Measurements from ENCODE around the gene SLC12A6. TPM values are rescaled to one million over a fixed set of nuclear protein-coding genes. Genes with fewer than 3 reads are reported as not detected.
"Not testable (repeated sequence)": the region's sequence is repeated elsewhere in the genome, so short reads cannot be mapped to it uniquely, and the experiment has no call there.

The SLC12A6 gene
- total and polyA plus RNA-seq, 4 experiments from 2014 or later = 1.8 to 72.0 (median 39.7) TPM

DNA sequence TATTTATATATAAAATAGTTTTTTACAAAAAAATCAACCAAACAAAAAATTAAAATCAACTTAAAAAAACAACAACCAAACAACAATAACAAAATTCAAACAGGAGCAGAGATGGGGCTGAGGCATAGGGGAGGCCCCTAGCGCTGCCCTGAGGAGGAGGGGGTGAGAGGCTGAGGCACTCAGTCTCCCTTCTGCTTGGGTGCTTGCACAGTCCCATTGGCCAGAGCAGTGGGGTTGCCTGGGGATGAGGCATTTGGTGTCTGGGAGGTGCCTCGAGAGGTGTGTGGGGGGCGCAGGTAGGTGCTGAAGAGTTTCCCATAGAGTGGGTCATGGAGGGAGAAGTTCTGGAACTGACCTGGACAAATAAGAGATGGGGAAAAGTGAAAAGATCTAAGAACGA lies 21.4 kb upstream of the SLC12A6 start:
- no peaks in the 10 kb centered on the region for H3K27me3 Mint-ChIP-seq
- peaks cover 58 to 71% of the 10 kb centered on the region in 2 donors for H3K36me3 Mint-ChIP-seq
- peaks cover 60% of the 10 kb centered on the region for H3K36me3 ChIP-seq (ENCODE audit: insufficient read depth, low read length)
- intact Hi-C loops (cut with micrococcal nuclease) = no loop called here
- ChIA-PET POLR2A (ENCODE audit: partially characterized antibody) (interaction anchor here (1.4 kb wide), 1 partner anchor 8 kb away, joined by 6 read pairs; the partner anchor contains the start of gene LPCAT4), CTCF (ENCODE audit: partially characterized antibody) (interaction anchor here (0.7 to 5.1 kb wide), 2 partner anchors 8 to 97 kb away, joined by 3 to 26 read pairs; partner anchors contain the start of gene LPCAT4)
- no peak overlapping the region for H3K4me3 Mint-ChIP-seq
- peaks cover 0 to 4% (median 0%) of the 10 kb centered on the region in 8 donors for H3K9me3 Mint-ChIP-seq
- peak overlapping the region in 1 of 7 donors; percentile 25 for H3K27ac Mint-ChIP-seq
- no peaks in the 10 kb centered on the region for H3K9me3 ChIP-seq (ENCODE audit: control insufficient read depth in 1 of 2, low read length in 2 of 2)
- no peak for DNase-seq
- no peak overlapping the region for H3K27ac ChIP-seq (ENCODE audit: low read depth, low read length)
- peaks cover 0 to 11% (median 3%) of the 10 kb centered on the region in 4 donors for H3K4me1 Mint-ChIP-seq
- no peaks in the 10 kb centered on the region for H3K27me3 ChIP-seq (ENCODE audit: insufficient read depth, low read length)
- no peak overlapping the region for H3K4me3 ChIP-seq (ENCODE audit: low read length in 2 of 2)
- no peaks in the 10 kb centered on the region for H3K4me1 ChIP-seq (ENCODE audit: insufficient read depth, low read length)

DNA sequence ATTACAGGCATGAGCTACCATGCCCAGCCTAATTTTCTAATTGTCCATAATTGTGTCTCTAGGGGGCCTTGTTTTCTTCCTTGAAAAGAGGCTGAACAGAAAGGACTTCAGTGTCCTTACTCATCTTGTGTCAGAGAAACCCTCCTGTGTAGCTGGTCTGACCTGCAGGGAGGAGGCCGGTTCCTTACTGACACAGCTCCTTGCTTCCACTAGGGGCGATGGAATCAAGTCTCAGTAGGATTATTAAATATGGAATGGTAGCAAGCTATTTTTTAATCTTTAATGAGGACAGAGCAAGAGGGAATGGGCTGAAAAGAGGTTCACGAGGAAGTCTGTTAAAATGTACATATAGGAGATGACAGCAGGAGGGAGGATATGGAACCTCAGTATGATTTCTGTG lies 20.8 kb upstream of the SLC12A6 start:
- H3K9me3 ChIP-seq (ENCODE audit: control insufficient read depth in 1 of 2, low read length in 2 of 2) = no peaks in the 10 kb centered on the region
- H3K36me3 Mint-ChIP-seq = peaks cover 58 to 73% of the 10 kb centered on the region in 2 donors
- ChIA-PET POLR2A (ENCODE audit: partially characterized antibody) (interaction anchor here (1.4 kb wide), 1 partner anchor 9 kb away, joined by 6 read pairs; the partner anchor contains the start of gene LPCAT4), CTCF (ENCODE audit: partially characterized antibody) (interaction anchor here (0.5 to 5.1 kb wide), 4 partner anchors 9 to 117 kb away, joined by 3 to 26 read pairs (median 4); partner anchors contain the start of gene LPCAT4)
- H3K4me1 Mint-ChIP-seq = peaks cover 0 to 11% (median 3%) of the 10 kb centered on the region in 4 donors
- DNase-seq = no peak
- H3K27ac Mint-ChIP-seq = peak overlapping the region in 1 of 7 donors; percentile 28
- no peak overlapping the region for H3K4me3 Mint-ChIP-seq
- no peaks in the 10 kb centered on the region for H3K27me3 Mint-ChIP-seq
- no peak overlapping the region for H3K4me3 ChIP-seq (ENCODE audit: low read length in 2 of 2)
- H3K9me3 Mint-ChIP-seq = peaks cover 0 to 4% (median 0%) of the 10 kb centered on the region in 8 donors
- no peaks in the 10 kb centered on the region for H3K4me1 ChIP-seq (ENCODE audit: insufficient read depth, low read length)
- H3K27me3 ChIP-seq (ENCODE audit: insufficient read depth, low read length) = no peaks in the 10 kb centered on the region
- H3K36me3 ChIP-seq (ENCODE audit: insufficient read depth, low read length) = peaks cover 54% of the 10 kb centered on the region
- no peak overlapping the region for H3K27ac ChIP-seq (ENCODE audit: low read depth, low read length)
- intact Hi-C loops (cut with micrococcal nuclease) = no loop called here

DNA sequence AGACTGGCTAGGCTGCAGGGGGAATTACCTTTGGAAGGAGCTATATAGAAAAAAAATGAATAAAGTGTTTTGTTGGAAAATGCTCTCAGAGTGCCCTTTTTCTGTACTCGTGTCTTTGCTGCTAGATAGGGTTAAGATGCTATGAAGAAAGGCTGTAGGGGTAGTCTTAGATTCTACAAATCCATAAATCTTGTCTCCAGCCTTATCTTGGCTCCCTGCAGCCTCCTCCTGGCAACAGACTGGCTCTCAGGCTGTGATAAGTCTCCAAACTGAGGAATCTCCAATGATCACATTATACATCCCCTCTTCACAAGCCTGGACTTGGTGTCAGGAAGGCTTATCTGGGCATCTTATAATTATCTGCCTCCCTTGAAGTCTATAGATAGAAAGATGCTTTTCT lies 20.1 kb upstream of the SLC12A6 start:
- H3K36me3 ChIP-seq (ENCODE audit: insufficient read depth, low read length) = peaks cover 51% of the 10 kb centered on the region
- peaks cover 0 to 4% (median under 1%) of the 10 kb centered on the region in 4 donors for H3K4me1 Mint-ChIP-seq
- ChIA-PET POLR2A (ENCODE audit: partially characterized antibody) (interaction anchor here (0.7 to 1.4 kb wide), 2 partner anchors 10 to 320 kb away, joined by 3 to 6 read pairs; partner anchors contain the start of gene LPCAT4), CTCF (ENCODE audit: partially characterized antibody) (interaction anchor here (1.4 to 5.1 kb wide), 2 partner anchors 9 to 116 kb away, joined by 5 to 26 read pairs; partner anchors contain the start of gene LPCAT4)
- no peak for DNase-seq
- peak overlapping the region in 3 of 7 donors; percentile 22 to 79 (median 73) for H3K27ac Mint-ChIP-seq
- no peaks in the 10 kb centered on the region for H3K4me1 ChIP-seq (ENCODE audit: insufficient read depth, low read length)
- H3K27me3 ChIP-seq (ENCODE audit: insufficient read depth, low read length) = no peaks in the 10 kb centered on the region
- no peak overlapping the region for H3K4me3 ChIP-seq (ENCODE audit: low read length in 2 of 2)
- peaks cover 54 to 67% of the 10 kb centered on the region in 2 donors for H3K36me3 Mint-ChIP-seq
- H3K27ac ChIP-seq (ENCODE audit: low read depth, low read length) = no peak overlapping the region
- no peaks in the 10 kb centered on the region for H3K9me3 ChIP-seq (ENCODE audit: control insufficient read depth in 1 of 2, low read length in 2 of 2)
- intact Hi-C loops (cut with micrococcal nuclease) = no loop called here
- no peak overlapping the region for H3K4me3 Mint-ChIP-seq
- peaks cover 0 to 4% (median 0%) of the 10 kb centered on the region in 8 donors for H3K9me3 Mint-ChIP-seq
- no peaks in the 10 kb centered on the region for H3K27me3 Mint-ChIP-seq

DNA sequence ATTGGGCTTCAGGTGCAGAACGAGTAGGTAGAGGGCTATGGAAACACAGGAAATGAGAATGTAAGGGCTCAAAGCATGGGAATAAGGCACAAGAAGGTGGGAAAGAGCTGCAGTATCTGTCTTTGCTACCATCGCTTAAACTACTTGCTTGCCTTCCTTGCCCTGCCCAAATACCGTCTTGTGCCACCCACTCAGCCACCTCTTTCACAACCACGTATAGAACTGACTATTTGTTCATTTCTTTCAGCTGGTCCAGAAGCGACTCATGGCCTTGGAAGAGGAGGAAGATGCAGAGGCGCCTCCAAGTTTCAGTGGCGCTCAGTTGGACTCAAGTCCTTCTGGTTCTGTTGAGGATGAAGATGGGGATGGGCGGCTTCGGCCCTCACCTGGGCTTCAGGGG lies 17.7 kb upstream of the SLC12A6 start:
- Mint-ChIP-seq H3K27me3 (no peaks in the 10 kb centered on the region), H3K9me3 (no peaks in the 10 kb centered on the region), H3K4me3 (no peak overlapping the region), H3K4me1 (peaks cover 0 to 4% (median 0%) of the 10 kb centered on the region in 4 donors), H3K36me3 (peaks cover 34 to 48% of the 10 kb centered on the region in 2 donors), H3K27ac (peak overlapping the region in 3 of 7 donors; percentile 17 to 80 (median 60))
- DNase-seq = no peak
- intact Hi-C loops (cut with micrococcal nuclease) = no loop called here
- no peak overlapping the region for H3K27ac ChIP-seq (ENCODE audit: low read depth, low read length)
- no peaks in the 10 kb centered on the region for H3K27me3 ChIP-seq (ENCODE audit: insufficient read depth, low read length)
- no peaks in the 10 kb centered on the region for H3K4me1 ChIP-seq (ENCODE audit: insufficient read depth, low read length)
- POLR2A ChIA-PET (ENCODE audit: partially characterized antibody) = interaction anchor here (1.2 to 2.0 kb wide), 2 partner anchors 11 to 12 kb away, joined by 3 to 18 read pairs; partner anchors contain the start of genes LPCAT4, NOP10 and NUTM1
- H3K9me3 ChIP-seq (ENCODE audit: control insufficient read depth in 1 of 2, low read length in 2 of 2) = no peaks in the 10 kb centered on the region
- CTCF ChIA-PET (ENCODE audit: partially characterized antibody) = interaction anchor here (0.8 to 5.1 kb wide), 3 partner anchors 8 to 12 kb away, joined by 3 to 26 read pairs (median 3); partner anchors contain the start of gene LPCAT4
- H3K36me3 ChIP-seq (ENCODE audit: insufficient read depth, low read length) = peaks cover 41% of the 10 kb centered on the region
- H3K4me3 ChIP-seq (ENCODE audit: low read length in 2 of 2) = no peak overlapping the region

DNA sequence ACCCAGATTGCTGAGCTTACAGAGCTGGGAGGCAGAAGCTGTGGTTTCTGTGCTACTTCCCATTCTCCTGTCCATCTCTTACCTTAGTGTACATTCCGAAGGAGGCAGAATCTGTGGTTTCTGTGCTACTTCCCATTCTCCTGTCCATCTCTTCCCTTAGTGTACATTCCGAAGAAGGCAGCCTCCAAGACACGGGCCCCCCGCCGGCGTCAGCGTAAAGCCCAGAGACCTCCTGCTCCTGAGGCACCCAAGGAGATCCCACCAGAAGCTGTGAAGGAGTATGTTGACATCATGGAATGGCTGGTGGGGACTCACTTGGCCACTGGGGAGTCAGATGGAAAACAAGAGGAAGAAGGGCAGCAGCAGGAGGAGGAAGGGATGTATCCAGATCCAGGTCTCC lies 16.7 kb upstream of the SLC12A6 start:
- H3K4me3 Mint-ChIP-seq = no peak overlapping the region
- intact Hi-C loops (cut with micrococcal nuclease) = no loop called here
- H3K9me3 ChIP-seq (ENCODE audit: control insufficient read depth in 1 of 2, low read length in 2 of 2) = no peaks in the 10 kb centered on the region
- H3K4me1 Mint-ChIP-seq = peaks cover 0 to 3% (median 0%) of the 10 kb centered on the region in 4 donors
- CTCF ChIA-PET (ENCODE audit: partially characterized antibody) = interaction anchor here (1.1 to 5.1 kb wide), 2 partner anchors 9 to 13 kb away, joined by 3 to 26 read pairs; partner anchors contain the start of gene LPCAT4
- no peaks in the 10 kb centered on the region for H3K27me3 Mint-ChIP-seq
- peaks cover 26 to 41% of the 10 kb centered on the region in 2 donors for H3K36me3 Mint-ChIP-seq
- H3K9me3 Mint-ChIP-seq = no peaks in the 10 kb centered on the region
- DNase-seq = no peak
- POLR2A ChIA-PET (ENCODE audit: partially characterized antibody) = interaction anchor here (1.2 to 2.0 kb wide), 2 partner anchors 11 to 12 kb away, joined by 3 to 18 read pairs; partner anchors contain the start of genes LPCAT4, NOP10 and NUTM1
- no peaks in the 10 kb centered on the region for H3K4me1 ChIP-seq (ENCODE audit: insufficient read depth, low read length)
- H3K27ac Mint-ChIP-seq = peak overlapping the region in 1 of 7 donors; percentile 74
- H3K27me3 ChIP-seq (ENCODE audit: insufficient read depth, low read length) = no peaks in the 10 kb centered on the region
- no peak overlapping the region for H3K27ac ChIP-seq (ENCODE audit: low read depth, low read length)
- no peak overlapping the region for H3K4me3 ChIP-seq (ENCODE audit: low read length in 2 of 2)
- H3K36me3 ChIP-seq (ENCODE audit: insufficient read depth, low read length) = peaks cover 32% of the 10 kb centered on the region

DNA sequence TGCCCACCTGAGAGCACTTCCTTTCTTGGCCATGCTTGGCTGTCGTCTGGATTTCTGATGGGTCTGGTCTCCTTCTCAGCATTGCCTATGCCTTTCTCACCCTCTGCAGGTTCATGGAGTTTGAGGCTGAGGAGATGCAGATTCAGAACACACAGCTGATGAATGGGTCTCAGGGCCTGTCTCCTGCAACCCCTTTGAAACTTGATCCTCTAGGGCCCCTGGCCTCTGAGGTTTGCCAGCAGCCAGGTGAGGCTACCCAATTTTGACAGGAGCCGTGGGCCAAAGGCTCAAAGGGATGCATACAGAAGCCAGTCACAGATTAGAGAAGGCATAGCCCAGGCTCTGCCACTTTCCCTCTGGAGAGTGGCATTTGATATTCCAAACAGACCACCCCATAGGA lies 16.0 kb upstream of the SLC12A6 start:
- H3K9me3 ChIP-seq (ENCODE audit: control insufficient read depth in 1 of 2, low read length in 2 of 2) = no peaks in the 10 kb centered on the region
- peaks cover 0 to 3% (median 0%) of the 10 kb centered on the region in 4 donors for H3K4me1 Mint-ChIP-seq
- CTCF ChIA-PET (ENCODE audit: partially characterized antibody) = interaction anchor here (1.1 kb wide), 1 partner anchor 14 kb away, joined by 3 read pairs; the partner anchor contains the start of gene LPCAT4

DNA sequence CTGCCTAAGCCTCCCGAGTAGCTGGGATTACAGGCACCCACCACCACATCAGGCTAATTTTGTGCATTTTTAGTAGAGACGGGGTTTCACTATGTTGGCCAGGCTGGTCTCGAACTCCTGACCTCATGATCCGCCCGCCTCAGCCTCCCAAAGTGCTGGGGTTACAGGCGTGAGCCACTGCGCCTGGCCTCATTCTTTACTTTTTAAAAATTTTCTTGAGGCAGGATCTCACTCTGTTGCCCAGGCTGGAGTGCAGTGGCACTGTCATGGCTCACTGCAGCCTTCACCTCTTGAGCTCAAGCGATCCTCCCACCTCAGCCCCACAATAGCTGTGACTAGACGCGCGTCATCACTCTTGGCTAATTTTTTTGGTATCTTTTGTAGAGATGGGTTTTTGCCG lies 15.4 kb upstream of the SLC12A6 start:
- H3K27ac ChIP-seq (ENCODE audit: low read depth, low read length); intact Hi-C loops (cut with micrococcal nuclease); POLR2A ChIA-PET (ENCODE audit: partially characterized antibody): not testable (repeated sequence)

More for the DNA sequence above, 16.0 kb upstream of the SLC12A6 start:
- Histone ChIP-seq H3K4me3 (ENCODE audit: low read length in 2 of 2) (no peak overlapping the region), H3K36me3 (ENCODE audit: insufficient read depth, low read length) (peaks cover 28% of the 10 kb centered on the region), H3K27ac (ENCODE audit: low read depth, low read length) (no peak overlapping the region), H3K27me3 (ENCODE audit: insufficient read depth, low read length) (no peaks in the 10 kb centered on the region), H3K4me1 (ENCODE audit: insufficient read depth, low read length) (no peaks in the 10 kb centered on the region)
- H3K9me3 Mint-ChIP-seq = no peaks in the 10 kb centered on the region
- H3K27ac Mint-ChIP-seq = peak overlapping the region in 1 of 7 donors; percentile 47
- H3K4me3 Mint-ChIP-seq = no peak overlapping the region
- H3K36me3 Mint-ChIP-seq = peaks cover 19 to 36% of the 10 kb centered on the region in 2 donors
- intact Hi-C loops (cut with micrococcal nuclease) = no loop called here
- no peaks in the 10 kb centered on the region for H3K27me3 Mint-ChIP-seq
- DNase-seq = no peak
- POLR2A ChIA-PET (ENCODE audit: partially characterized antibody) = no interaction called here

More for the DNA sequence above, 15.4 kb upstream of the SLC12A6 start:
- H3K9me3 Mint-ChIP-seq; H3K27me3 Mint-ChIP-seq; H3K4me3 Mint-ChIP-seq; DNase-seq; H3K4me1 ChIP-seq (ENCODE audit: insufficient read depth, low read length); H3K4me1 Mint-ChIP-seq; H3K9me3 ChIP-seq (ENCODE audit: control insufficient read depth in 1 of 2, low read length in 2 of 2); H3K27me3 ChIP-seq (ENCODE audit: insufficient read depth, low read length); H3K27ac Mint-ChIP-seq; H3K4me3 ChIP-seq (ENCODE audit: low read length in 2 of 2): not testable (repeated sequence)
- peaks cover 22% of the 10 kb centered on the region for H3K36me3 ChIP-seq (ENCODE audit: insufficient read depth, low read length)
- H3K36me3 Mint-ChIP-seq = peaks cover 15 to 31% of the 10 kb centered on the region in 2 donors
- CTCF ChIA-PET (ENCODE audit: partially characterized antibody) = interaction anchor here (1.1 kb wide), 1 partner anchor 14 kb away, joined by 3 read pairs; the partner anchor contains the start of gene LPCAT4

Measured in CD4-positive, alpha-beta memory T cell (primary cell).